NB4 (cell line): Measurements from ENCODE around the gene ZNF775.

Source experiments
- POLR2A ChIP-seq: IDR thresholded peaks from 2 replicates; pipeline ENCODE4 v1.6.1; 2011; ENCODE audit warnings: mild to moderate bottlenecking; ENCODE audit not compliant: insufficient read length; ENCODE audit errors: extremely low read depth
- TF ChIP-seq, protein P1 (sequence below): IDR thresholded peaks from one replicate; pipeline ENCODE4 v1.5.1; 2012; ENCODE audit warnings: low read depth, low read length

GRCh38 chr7:150369748-150370501, 9.2 kb upstream of the ZNF775 start:
- TF ChIP-seq, protein P1, sequence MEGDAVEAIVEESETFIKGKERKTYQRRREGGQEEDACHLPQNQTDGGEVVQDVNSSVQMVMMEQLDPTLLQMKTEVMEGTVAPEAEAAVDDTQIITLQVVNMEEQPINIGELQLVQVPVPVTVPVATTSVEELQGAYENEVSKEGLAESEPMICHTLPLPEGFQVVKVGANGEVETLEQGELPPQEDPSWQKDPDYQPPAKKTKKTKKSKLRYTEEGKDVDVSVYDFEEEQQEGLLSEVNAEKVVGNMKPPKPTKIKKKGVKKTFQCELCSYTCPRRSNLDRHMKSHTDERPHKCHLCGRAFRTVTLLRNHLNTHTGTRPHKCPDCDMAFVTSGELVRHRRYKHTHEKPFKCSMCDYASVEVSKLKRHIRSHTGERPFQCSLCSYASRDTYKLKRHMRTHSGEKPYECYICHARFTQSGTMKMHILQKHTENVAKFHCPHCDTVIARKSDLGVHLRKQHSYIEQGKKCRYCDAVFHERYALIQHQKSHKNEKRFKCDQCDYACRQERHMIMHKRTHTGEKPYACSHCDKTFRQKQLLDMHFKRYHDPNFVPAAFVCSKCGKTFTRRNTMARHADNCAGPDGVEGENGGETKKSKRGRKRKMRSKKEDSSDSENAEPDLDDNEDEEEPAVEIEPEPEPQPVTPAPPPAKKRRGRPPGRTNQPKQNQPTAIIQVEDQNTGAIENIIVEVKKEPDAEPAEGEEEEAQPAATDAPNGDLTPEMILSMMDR, result no peak
- no peak for TF ChIP-seq POLR2A
